GM18858 (cell line): Measurements from ENCODE around the gene CALHM3.
A peak's percentile ranks its signal among the peaks of the same experiment; 100 is the strongest.

Experiments used
- ATAC-seq: cut with Tn5 transposase; IDR thresholded peaks from one replicate; pipeline ENCODE4 v1.9.1; 2021; ENCODE audit not compliant: unreplicated experiment

Gene CALHM3

DNA sequence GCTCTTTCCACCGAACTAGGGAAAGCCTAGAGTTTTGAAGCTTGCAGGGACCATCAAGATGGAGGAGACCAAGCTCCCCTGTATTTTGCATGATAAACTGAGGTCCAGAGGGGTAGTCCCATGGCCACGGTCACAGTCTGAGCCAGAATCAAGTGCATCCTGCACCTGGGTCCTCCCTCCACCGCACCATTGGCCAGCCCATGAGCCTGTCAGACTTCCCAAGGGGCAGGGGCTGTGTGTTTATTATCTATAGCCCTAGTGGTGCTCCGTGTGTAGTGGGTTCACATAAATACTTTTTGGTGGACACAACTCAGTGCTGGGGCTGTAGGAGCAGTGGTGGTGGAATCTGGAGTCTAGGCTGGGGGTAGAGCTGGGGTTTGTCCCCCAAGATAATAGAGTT, 3.6 kb downstream of the CALHM3 start:
- ATAC-seq, result no peak

- ATAC-seq, result no peak
These were observed 5.0 kb downstream of the CALHM3 start for GRCh38 chr10:103474077-103474476.

GRCh38 chr10:103473261-103473671, 5.8 kb downstream of the CALHM3 start:
- no peak for ATAC-seq

DNA sequence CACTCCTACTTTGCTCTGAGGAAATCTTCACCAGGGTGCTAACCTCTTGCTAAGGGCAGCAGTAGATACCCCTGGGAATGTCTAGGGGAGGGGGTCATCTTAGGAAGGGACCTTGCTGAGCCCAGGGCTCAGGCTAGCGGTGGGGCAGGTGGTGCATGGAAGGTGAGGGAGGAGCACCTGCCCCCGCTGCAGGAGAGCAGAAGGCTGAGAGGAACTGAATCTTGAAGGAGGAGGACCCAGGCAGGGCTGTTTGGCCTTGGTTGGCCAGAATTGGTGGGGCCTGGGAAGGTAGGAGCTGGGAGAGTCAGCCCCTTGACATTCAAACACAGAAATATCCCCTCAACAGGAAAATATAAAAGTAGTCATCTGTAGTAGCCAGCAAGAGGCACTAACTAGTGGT, 7.0 kb downstream of the CALHM3 start:
- ATAC-seq, result no peak

GRCh38 chr10:103470761-103471653, 8.0 kb downstream of the CALHM3 start:
- peak; percentile 61 for ATAC-seq

DNA sequence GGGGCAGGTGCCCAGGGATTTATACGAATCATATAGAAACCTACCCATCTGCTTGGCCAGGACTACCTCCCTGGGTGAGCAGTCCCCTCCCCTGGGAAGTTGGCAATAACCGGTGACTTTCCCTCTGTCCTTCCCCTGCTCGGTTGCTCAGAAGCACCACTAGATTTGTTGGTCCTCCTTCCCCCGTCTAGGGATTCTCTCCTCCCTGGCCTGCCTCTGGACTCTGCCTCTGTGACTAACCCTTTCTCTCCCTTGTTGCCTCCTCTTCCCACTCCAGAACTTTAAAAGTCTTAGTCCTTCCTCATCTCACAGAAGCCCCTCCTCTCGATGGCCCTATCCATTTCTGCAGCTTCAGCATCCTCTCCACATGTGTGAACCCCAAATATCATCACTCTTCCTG, 9.8 kb downstream of the CALHM3 start:
- no peak for ATAC-seq

GRCh38 chr10:103467406-103467805, 11.6 kb downstream of the CALHM3 start:
- peak; percentile 17 for ATAC-seq

DNA sequence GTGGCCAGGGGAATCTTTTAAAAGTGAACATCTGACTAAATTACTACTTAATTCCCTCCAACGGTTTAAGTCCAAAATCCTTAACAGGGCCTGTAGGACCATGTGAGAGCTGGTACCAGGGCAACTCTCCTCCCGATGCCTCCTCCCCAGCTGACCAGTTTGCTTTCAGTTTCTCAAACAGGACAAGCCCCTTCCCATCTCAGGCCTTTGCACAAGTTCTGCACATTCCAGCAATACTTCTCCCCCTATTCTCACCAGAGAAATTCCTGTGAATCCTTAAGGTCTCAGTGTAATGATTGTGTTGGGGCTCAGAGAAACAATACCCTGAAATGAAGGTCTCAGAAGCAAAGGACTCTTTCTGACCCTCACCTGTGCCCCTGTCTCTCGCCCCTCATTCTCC, 12.3 kb downstream of the CALHM3 start:
- no peak for ATAC-seq

- no peak for ATAC-seq
These were observed 13.4 kb downstream of the CALHM3 start for GRCh38 chr10:103465411-103466179.

- no peak for ATAC-seq
These were observed 15.5 kb downstream of the CALHM3 start for GRCh38 chr10:103463499-103463898.

DNA sequence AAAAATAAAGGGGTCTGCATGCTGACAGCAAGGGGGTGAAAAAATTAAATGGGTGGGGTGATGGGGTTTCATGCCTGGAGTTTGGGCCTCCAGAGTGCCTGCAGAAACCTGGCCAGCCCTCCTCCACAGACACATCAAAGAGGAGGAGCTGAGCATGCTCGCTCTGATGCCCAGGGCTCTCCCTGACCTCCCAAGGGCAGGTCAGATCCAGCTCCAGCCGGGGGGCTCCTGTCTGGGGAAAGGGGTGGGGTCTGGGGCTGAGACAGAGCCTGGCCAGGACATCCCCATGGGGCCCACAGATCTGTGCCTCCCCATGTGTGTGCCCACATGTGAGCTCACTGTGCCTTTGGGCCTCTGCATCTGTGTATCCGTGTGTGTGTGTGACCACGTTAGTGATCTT, 19.4 kb downstream of the CALHM3 start:
- no peak for ATAC-seq

GRCh38 chr10:103458720-103459119, 20.3 kb downstream of the CALHM3 start, which contains the start of gene CALHM1:
Gene CALHM1, minus strand, starts transcription at chr10:103458900. Its CDS starts 149 bp downstream, at chr10:103458751.
- no peak for ATAC-seq

GRCh38 chr10:103457896-103458583, 21.0 kb downstream of the CALHM3 start:
- ATAC-seq, result no peak

- no peak for ATAC-seq
These were observed 21.8 kb downstream of the CALHM3 start for GRCh38 chr10:103457176-103457712.

- ATAC-seq, result no peak
These were observed 22.9 kb downstream of the CALHM3 start for GRCh38 chr10:103456074-103456660.

DNA sequence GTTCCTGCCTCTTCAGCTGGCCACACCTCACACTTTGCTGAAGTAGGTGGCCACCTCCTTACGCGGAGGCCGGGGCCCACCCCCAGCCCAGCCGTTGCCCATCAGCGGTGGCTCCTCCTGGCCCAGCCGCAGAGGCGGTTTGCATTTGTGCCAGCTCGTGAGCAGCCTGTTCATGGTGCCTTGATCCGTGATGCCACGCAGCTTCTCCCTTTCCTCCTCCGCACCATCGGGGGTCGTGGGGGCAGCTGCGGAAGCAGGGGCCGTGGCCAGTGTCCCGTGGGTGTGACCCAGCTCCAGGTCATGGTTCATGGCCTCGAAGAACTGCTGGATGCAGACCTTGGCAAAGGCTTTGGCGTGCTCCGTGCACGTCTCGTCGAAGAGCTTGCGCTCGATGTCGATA, 23.8 kb downstream of the CALHM3 start:
- ATAC-seq, result no peak

DNA sequence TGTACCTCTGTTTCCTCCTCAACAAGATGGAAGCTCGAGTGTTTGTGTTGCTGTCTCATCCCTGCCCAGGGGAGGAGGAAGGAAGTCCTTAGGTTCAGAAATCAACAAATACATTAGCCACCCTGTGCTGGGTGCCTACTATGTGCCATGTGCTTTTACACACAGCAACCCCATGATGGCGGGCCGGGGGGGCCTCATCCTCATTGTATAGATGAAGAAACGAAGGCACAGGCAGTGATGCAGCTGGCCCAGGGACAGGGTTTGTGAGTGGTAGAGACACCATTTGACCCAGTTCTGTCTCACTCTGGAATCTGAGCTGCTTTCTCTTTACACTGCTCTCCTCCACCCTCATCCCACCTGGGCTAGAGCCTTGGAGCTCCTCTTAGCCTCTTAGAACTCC, 25.0 kb downstream of the CALHM3 start:
- no peak for ATAC-seq

DNA sequence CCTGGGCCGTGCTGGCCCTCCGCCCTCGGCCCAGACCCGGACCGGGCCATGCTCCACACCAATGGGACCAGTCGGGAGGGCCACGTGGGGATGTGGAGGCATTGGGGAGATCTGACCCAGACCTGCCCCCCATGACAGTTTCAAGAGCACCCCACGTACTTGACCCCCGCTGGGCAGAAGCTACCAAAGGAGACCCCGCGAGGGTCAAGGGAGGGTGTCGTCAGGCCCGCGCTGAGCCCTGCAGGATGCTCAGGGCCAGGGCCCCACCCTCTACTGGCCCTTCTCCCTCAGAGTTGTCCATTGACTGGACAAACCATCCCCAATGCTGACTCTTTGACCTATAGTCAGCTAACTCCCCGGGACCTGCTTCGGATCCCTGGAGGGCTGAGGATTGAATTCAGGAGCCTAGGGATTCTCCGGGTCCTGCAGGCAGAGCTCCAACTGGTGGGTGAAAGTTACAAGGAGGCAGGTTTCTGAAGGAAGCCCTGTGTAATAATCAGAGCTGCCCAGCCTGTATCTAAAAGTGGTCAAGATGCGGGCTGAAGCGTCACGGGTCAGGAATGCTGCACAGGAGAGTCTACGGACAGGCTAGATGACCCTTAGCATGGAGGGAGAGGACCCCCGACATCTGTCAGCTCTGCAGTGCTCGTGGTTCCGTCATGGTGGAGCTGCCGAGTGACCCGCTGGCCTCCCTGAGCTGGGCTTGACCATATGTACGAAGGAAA, 26.4 kb downstream of the CALHM3 start:
- ATAC-seq, result no peak

- no peak for ATAC-seq
These were observed 27.1 kb downstream of the CALHM3 start, which contains the start of gene CALHM2 for GRCh38 chr10:103451831-103452505. Gene CALHM2, minus strand, starts transcription at chr10:103452370. Its CDS starts 2,429 bp downstream, at chr10:103449941.
